Bronchial epithelial cell (primary cell): ENCODE measurements around the gene MICAL1. TPM values are rescaled to one million over a fixed set of nuclear protein-coding genes. Genes with fewer than 3 reads are reported as not detected.
"Not testable (repeated sequence)": the region's sequence is repeated elsewhere in the genome, so short reads cannot be mapped to it uniquely, and the experiment has no call there.

Experiments used
- DNase-seq: peaks from one replicate; pipeline ENCODE4 v3.0.0-alpha.2; 2010; ENCODE audit warnings: low read depth
- FAIRE-seq: peaks from 2 replicates; lab custom pipeline; 2011; peaks lifted over from hg19 to GRCh38; lab: Jason Lieb, UNC
- H3K27me3 ChIP-seq: 2 replicates; pipeline ENCODE4 v1.5.1; 2011; ENCODE audit warnings: low read length; ENCODE audit not compliant: control insufficient read depth, insufficient read depth
- H3K36me3 ChIP-seq: 2 replicates; pipeline ENCODE4 v1.5.1; 2011; ENCODE audit warnings: low read length; ENCODE audit not compliant: control insufficient read depth, insufficient read depth
- H3K4me3 ChIP-seq: 2 replicates; pipeline ENCODE4 v1.5.1; 2011; ENCODE audit warnings: mild to moderate bottlenecking, low read depth, low read length, control low read depth
- CTCF ChIP-seq: IDR thresholded peaks from 2 replicates; pipeline ENCODE4 v1.5.1; 2011; ENCODE audit warnings: mild to moderate bottlenecking, moderate library complexity, low read length, control low read depth, inconsistent platforms; ENCODE audit not compliant: insufficient read depth, severe bottlenecking
- total RNA-seq: library from RNA; depleted of rRNA; stranded (reverse); fragments of >200 nt; gene quantifications from 2 replicates; pipeline ENCODE4 v1.2.1, GENCODE V29; 2014

Gene MICAL1
- total RNA-seq, 1 donor from 2014 or later = 14.2 TPM

GRCh38 chr6:109469591-109470189 lies 14.1 kb upstream of the MICAL1 start:
- no peak overlapping the region for H3K4me3 ChIP-seq
- no peak for FAIRE-seq
- H3K27me3 ChIP-seq = no peaks in the 10 kb centered on the region
- TF ChIP-seq CTCF = no peak
- no peak for DNase-seq
- peaks cover 13% of the 10 kb centered on the region for H3K36me3 ChIP-seq

GRCh38 chr6:109467696-109468095 lies 12.1 kb upstream of the MICAL1 start:
- Histone ChIP-seq H3K27me3 (no peaks in the 10 kb centered on the region), H3K4me3 (no peak overlapping the region), H3K36me3 (peaks cover 15% of the 10 kb centered on the region)
- no peak for TF ChIP-seq CTCF
- DNase-seq = no peak
- no peak for FAIRE-seq

- FAIRE-seq = no peak
- H3K4me3 ChIP-seq = no peak overlapping the region
Observed at GRCh38 chr6:109466212-109466923, 10.8 kb upstream of the MICAL1 start.

GRCh38 chr6:109465772-109466171 lies 10.2 kb upstream of the MICAL1 start:
- DNase-seq = no peak
- no peak for TF ChIP-seq CTCF
- Histone ChIP-seq H3K36me3 (peaks cover 8% of the 10 kb centered on the region), H3K27me3 (no peaks in the 10 kb centered on the region), H3K4me3 (no peak overlapping the region)
- FAIRE-seq = no peak

More at GRCh38 chr6:109466212-109466923, 10.8 kb upstream of the MICAL1 start:
- Histone ChIP-seq H3K36me3 (peaks cover 10% of the 10 kb centered on the region), H3K27me3 (no peaks in the 10 kb centered on the region)
- DNase-seq = no peak
- TF ChIP-seq CTCF = no peak

GRCh38 chr6:109461733-109462526 lies 6.4 kb upstream of the MICAL1 start:
- no peak for TF ChIP-seq CTCF
- H3K36me3 ChIP-seq = peaks cover 4% of the 10 kb centered on the region
- FAIRE-seq = no peak
- H3K27me3 ChIP-seq = no peaks in the 10 kb centered on the region
- peak; percentile 83 for DNase-seq
- no peak overlapping the region for H3K4me3 ChIP-seq

- not testable (repeated sequence) for H3K36me3 ChIP-seq, DNase-seq, FAIRE-seq, H3K27me3 ChIP-seq, H3K4me3 ChIP-seq
Observed at GRCh38 chr6:109461205-109461604, 5.6 kb upstream of the MICAL1 start.
